ENCODE data around the gene LPCAT3.

GRCh38 chr12:7046383-7047105, 28.3 kb upstream of the LPCAT3 start:
- TF ChIP-seq CTCF (conservative IDR thresholded peaks at IDR 0.05; ENCODE audit: low read depth, low read length) (no peak), POLR2A (IDR thresholded peaks at IDR 0.05; ENCODE audit: low read depth, low read length) (no peak), BHLHE40 (IDR thresholded peaks at IDR 0.05; ENCODE audit: low read depth, low read length) (no peak), MXI1 (IDR thresholded peaks at IDR 0.05; ENCODE audit: borderline replicate concordance, low read depth, low read length) (no peak), NFE2L2 (IDR thresholded peaks at IDR 0.05; ENCODE audit: low read depth, low read length) (no peak), MAFK (IDR thresholded peaks at IDR 0.05; ENCODE audit: low read depth, low read length) (no peak), RFX5 (IDR thresholded peaks at IDR 0.05; ENCODE audit: low read depth, low read length) (no peak), SMC3 (IDR thresholded peaks at IDR 0.05; ENCODE audit: low read depth, low read length) (no peak), RAD21 (IDR thresholded peaks at IDR 0.05; ENCODE audit: low read length) (no peak), CEBPB (IDR thresholded peaks at IDR 0.05; ENCODE audit: low read depth, low read length) (no peak), CHD1 (IDR thresholded peaks at IDR 0.05; ENCODE audit: low read depth, low read length) (no peak), FOS (IDR thresholded peaks at IDR 0.05; ENCODE audit: low read depth, low read length) (no peak)
- TF ChIP-seq, protein P1, sequence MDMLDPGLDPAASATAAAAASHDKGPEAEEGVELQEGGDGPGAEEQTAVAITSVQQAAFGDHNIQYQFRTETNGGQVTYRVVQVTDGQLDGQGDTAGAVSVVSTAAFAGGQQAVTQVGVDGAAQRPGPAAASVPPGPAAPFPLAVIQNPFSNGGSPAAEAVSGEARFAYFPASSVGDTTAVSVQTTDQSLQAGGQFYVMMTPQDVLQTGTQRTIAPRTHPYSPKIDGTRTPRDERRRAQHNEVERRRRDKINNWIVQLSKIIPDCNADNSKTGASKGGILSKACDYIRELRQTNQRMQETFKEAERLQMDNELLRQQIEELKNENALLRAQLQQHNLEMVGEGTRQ (IDR thresholded peaks at IDR 0.05; ENCODE audit: low read depth, low read length), result no peak

Measured in IMR-90 (cell line).